NCI-H82 (cell line): Measurements from ENCODE around the gene CTNND2.
"Not testable (repeated sequence)": the region's sequence is repeated elsewhere in the genome, so short reads cannot be mapped to it uniquely, and the experiment has no call there.

ENCODE experiments used
- DNase-seq: peaks from one replicate; lab custom pipeline; 2025; lab: John Stamatoyannopoulos, UW

The CTNND2 gene

DNA sequence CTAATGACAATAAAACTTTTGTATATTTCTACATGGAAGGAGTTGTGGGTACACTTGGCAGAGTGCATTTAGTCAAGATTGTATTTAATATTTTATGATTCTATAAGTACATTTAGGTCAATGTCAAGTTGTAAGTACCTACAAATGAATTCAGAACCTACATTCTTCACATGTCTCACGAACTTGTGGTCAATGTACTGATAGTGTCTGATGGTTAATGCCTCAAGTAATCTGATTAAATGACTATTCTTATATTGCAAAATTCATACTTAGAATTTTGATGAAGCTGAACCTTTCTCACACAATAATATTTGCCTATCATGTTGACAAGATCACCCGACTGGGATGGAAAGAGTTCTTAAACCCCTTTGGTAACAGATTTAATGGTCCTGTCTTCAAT, 444.5 kb downstream of the CTNND2 start:
- DNase-seq, result no peak

DNA sequence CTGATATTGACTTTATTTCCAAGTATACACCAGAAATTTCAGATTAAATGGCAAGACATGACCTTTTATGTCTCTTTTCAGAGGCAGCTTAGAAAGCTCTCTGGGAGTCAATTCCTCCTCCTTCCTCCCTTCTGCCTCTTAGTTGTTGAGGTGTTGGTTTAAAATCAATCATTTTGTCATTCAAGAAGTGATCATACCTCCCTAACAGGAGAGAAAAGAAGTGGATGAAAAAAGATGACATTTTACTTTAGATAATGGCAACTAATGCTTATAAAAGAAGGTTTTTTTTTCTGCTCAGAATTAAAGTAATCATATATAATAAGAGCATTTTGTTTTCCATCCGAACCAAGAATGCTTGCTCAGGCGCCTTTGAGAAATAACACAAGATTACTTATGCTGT, 448.7 kb downstream of the CTNND2 start:
- DNase-seq, result no peak

DNA sequence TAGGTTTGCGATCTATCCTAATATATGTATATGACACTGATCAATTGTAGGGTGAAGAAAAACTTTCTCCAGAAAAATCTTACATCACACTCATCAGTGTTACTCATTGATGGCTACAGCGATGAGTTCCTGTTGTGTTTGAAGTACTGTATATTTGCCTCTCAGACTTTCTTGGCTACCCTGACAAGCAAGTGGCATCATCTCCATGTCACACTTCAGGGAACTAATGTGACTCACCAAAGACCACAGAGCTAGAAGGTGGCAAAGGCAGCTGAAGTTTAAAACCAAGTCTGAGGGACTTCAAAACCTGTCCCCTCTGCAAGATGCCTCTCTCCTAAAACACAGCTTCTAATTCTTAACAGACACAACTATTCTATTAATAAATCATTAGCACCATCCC, 451.4 kb downstream of the CTNND2 start:
- no peak for DNase-seq

DNA sequence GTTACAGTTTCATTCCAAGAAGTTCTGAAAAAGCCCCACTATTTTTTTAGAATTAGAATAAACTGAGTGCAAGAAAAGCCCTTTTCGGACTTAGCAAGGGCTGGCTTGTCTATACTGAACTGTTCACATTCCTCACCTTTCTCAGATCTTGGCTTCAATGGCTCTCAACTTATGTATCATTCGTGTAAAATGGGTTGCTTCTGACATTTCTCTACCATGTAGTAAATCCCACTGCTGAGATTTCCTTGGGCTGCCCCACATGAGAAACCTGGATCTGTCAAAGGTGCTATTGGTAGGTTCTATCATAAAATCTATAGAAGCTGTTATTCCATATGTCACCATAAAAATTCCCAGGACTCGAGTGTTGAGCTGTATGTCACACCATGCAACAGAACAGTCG, 454.3 kb downstream of the CTNND2 start:
- no peak for DNase-seq

DNA sequence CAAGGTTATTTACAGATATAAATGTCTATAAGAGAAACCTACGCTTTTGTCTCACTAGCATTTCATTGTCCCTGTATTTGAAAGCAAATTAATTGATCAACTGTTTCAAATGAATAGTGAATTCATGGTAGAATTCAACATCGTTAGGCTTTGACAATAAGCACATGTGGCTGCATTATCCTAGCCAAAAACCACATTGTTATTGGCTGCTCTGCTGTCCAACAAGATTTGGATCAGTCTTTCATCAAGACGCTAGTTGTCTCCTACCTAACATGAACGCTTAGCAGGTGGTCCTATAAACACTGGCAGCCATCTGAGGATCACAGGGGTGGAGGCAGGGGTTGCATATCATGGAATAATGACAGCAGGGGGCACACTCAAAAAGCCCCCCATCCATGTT, 455.0 kb downstream of the CTNND2 start:
- DNase-seq, result no peak

DNA sequence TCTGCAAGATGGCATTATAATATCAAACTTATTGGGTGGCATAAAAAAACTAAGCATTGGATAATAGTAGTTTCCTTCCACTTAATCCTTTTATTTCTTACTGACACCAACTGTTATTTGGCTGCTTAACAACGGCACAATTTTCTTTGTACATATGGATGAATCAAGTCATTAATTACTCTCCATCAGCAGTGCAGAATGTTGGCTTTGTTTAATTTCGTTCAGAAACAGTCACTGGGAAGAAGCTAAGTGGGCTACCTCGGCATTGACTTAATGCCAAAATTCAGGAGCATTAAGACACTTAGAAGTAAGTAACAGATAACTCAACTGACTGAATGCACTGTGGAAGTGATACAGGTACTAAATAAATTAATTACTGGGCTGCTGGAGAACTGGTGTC, 460.4 kb downstream of the CTNND2 start:
- peak; percentile 25 for DNase-seq

DNA sequence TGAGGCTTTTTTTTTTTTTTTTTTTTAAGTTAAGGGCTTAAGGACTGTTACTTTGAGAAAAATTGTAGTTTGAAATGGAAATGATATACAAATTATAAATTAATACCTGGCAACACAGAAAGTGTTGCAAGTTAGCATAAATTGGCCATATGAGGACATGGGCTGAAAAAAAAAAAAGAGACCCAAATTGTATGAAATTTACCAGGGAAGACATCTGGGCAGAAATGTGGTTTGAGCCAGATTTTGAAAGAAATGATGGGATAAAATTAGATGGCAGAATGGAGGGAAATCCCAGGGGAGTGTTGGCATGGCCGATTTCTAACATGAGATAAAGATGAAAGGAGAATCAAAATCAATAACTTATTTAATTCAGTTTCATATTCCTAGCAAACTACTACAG, 472.1 kb downstream of the CTNND2 start:
- DNase-seq, result no peak

DNA sequence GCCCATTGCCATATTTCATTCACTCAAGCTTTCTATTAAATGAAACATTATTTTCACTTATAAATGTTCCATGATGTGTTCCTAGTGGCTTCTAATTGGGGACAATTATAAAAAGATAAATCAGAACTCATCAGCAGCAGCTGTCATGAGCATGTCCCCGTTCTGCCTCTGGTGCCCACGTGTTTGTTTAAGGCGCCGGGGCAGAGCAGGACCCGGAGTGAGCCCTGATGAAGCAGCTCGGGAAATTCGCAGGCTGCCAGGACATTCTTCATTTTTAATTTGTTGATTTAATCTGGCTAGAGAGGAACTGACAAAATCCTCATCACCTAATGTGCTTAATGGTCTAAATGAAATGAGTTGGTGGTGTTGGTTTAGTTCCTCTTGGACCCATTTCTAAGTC, 475.0 kb downstream of the CTNND2 start:
- DNase-seq, result peak; percentile 0

DNA sequence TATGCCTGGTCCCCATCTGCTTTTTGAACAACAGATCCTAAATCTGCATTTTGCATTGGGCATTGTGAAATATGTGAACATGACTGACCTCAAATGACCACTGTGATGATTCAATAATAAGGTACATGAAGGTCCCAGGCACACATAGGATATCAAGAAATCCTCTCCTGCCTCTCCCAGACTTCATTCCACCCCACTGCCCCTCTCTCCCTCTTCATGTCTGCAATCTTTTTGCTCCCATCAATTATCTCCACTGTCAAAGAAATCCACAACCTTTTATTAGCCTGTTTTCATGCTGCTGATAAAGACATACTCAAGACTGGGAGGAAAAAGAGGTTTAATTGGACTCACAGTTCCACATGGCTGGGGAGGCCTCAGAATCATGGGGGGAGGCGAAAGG, 476.7 kb downstream of the CTNND2 start:
- no peak for DNase-seq

DNA sequence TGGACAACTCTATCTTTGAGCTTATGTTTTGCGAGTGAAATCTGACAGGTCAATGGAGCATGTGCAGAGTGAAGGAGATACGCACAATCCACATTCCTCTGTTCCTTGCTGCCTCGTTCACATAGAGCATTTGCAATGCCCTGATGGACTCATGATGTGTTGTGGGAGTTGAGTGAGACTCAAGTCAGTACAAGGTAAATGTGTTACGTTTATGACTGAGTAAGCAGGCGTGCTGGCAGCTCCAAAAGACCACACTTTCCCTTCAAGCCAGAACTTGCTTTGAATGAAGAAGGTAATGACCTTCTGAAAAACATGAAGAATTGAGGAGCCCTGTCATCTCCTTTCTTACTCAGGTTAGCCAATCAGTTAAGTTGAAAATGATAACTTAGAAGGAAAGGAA, 477.8 kb downstream of the CTNND2 start:
- DNase-seq, result no peak

DNA sequence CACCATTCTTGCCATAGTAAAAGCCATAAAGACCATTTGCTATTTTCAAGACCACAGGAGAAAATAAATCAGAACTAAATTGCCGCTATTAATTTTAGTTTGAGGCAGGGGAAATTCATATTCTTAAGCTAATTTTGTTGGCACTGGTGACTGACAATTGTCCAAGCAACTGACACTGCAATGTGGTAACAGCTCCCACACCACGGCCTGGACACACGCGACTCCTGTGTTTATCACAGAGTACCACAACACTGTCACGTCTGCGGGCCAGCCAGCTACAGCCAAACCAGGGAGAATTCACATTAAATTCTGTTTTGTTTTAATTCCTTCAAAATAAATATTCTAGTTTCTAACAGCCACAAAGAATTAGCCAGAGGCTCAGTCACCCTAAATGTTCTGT, 481.9 kb downstream of the CTNND2 start:
- DNase-seq, result no peak

DNA sequence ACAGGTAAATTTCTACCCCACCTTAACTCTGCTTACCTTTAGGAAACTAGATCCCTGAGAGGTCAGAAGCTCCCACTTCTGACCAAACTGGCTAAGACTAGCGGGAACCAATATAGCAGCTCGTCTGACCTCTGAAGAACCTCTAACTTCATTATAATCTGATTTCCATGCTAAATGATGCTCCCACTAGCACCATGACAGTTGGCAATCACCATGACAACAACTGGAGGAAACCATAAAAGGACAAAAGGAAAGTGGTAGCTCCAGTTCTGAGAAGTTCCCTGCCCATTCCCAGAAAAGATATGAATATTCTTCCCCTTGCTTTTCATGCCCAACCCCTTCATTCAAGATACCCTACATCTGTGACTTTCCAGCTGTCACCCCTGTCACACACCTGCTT, 483.3 kb downstream of the CTNND2 start:
- no peak for DNase-seq

DNA sequence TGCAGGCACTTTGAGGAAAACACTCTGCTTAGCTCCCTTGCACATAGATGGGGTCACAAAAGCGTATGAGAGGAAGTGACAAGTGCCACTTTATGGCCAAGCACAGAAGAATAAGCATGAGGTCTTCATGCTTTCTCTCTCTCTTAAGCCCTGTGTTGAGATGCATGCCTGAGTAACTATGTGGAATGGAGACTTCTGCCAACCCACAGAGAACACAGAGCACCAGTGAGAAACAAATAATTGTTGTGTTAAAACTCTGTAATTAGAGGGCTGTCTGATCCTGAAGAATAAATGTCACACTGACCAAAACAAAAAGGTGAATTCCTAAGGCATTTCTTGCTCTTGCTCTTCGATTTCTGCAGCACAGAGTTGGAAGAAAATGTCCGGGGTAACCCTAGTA, 488.5 kb downstream of the CTNND2 start:
- DNase-seq, result no peak

DNA sequence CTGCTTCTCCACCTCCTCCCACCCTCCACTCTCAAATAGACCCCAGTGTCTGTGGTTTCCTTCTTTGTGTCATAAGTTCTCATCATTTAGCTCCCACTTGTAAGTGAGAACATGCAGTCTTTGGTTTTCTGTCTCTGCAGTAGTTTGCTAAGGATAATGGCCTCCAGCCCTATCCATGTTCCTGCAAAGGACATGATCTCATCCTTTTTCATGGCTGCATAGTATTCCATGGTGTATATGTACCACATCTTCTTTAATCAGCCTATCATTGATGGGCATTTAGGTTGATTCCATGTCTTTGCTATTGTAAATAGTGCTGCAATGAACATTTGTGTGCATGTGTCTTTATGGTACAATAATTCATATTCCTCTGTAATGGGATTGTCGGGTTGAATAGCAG, 489.5 kb downstream of the CTNND2 start:
- DNase-seq, result not testable (repeated sequence)

DNA sequence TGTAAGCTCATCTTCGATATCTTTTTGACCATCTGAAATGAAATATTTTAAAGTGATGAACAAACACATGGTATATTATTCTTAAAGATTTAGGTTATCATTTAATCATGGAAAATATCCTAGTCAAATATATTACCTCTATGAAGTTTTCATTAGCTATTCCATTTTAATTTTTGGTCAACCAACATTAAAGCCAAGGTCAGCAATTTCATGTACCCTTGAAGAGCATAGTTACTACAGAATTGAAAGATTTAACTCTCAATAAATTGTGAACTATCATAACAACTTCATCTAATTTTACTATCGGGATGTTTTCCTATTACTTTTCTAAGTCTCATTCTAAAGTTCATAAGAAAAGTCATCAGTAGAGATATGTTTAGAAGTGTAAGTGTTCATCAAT, 492.6 kb downstream of the CTNND2 start:
- no peak for DNase-seq

DNA sequence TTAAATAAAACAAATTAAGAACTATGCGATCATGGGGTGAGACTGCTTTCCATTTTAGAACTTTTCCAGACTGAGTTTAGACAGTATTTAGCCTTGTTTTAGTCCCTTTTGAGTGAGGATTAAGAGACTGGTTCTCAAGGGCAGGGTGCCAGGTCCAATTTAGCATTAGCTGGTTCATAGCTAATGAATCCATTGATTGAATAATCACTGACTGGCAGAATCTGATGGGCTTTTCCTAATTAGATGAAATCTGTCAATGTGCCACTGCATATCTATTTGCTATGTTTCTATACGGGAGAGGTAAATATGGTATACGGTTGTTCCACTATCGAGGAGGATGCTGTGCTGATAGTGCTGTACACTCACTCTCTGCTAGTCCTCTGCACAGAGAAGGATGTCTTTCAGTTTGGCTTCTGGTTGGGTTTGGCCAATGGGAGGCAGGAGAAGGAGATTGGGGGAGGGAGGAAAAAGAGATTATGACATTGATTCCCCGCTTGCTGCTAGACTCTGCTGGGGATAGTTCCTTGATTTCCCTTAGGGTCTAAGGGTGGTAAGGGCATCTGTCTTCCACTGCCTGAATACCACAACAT, 496.6 kb downstream of the CTNND2 start:
- peak; percentile 68 for DNase-seq

DNA sequence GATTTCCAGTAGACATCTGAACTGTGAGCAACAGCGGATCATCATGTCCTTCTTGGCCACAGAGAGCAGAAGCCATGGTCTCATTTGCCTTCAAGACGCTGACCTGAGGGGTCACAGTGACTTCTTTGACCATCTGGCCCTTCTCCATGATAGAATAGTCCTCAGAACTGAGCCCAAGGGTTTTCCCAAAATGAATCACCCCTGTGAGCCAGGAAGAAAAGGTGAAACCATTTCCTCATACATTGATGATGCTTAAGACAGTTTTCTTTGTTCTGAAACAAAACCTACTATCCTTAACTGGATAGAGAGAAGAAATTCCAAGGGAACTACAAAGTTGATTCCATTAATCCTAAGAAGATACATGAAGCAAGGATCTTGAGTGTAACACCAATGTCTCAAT, 503.9 kb downstream of the CTNND2 start:
- DNase-seq, result no peak

DNA sequence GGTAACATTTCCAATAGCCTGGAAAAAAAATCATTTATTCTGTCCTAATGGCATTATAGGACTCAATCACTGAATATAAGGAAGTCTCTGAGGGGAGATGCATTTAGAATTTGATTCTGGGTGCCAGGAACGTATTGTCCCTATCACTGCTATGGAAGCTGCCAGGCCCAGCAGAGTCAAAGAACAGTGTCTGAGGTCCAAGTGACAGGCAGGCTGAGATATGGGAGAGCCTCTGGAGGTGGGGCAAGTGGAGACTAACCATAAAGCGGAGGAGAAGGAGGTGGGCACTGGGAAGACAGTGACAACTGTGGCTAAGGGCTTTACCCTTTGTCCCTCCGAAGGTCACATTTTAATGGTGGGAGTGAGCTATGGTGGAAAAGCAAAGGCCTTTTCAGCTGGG, 505.5 kb downstream of the CTNND2 start:
- no peak for DNase-seq

DNA sequence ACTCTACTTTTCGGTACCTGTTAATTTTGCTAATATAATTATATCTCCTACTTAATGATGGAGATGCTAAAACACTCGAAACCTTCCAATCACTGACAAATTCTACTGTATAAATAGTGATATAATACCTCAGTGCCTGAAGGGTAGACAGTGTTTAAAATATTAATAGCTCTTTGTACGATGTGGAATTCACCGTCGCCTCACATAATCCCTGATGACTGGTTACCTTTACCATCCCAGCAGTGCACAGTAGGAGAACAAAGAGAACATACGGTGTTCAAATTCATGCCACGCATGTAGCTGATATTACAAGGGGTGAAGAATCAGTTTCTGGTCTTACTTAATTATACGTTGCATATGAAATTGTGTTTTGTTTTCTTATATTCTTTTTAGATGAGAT, 506.7 kb downstream of the CTNND2 start:
- no peak for DNase-seq

DNA sequence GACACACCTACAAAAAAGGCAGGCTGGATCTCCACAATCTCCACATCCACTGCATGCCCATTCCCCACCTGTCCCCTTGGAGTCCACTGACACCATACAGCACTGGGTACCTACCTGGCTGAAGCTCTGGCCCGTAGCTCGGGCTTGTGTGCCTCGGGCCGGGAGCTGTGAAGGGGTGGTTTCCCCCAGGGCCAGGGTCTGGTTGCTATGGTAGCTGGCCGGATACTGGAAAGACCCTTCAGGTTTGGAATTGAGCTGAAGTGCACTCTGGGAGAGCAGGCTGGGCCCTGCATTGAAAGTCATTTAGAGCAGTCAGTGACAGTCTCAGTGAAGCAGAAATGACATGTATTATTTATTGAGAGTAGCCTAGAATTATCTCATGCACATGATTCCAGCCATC, 507.3 kb downstream of the CTNND2 start:
- DNase-seq, result no peak

DNA sequence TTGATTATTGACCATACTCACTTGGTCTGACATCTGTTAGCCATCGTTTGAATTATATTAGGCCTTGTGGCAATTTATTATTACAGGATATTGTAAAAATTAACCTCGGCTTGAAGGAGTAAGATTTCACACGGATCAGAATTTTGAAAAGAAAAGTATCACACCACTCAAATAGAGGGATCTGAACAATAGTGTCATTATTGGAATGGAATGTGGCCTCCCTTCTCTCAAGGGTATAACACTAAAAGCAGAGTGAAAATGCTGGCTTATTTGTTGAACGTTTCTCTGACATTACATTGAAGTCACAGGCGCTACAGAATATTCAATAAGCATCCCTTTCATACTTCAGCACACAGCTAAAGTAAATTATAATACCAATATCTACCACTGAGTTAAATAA, 509.3 kb downstream of the CTNND2 start:
- DNase-seq, result no peak

DNA sequence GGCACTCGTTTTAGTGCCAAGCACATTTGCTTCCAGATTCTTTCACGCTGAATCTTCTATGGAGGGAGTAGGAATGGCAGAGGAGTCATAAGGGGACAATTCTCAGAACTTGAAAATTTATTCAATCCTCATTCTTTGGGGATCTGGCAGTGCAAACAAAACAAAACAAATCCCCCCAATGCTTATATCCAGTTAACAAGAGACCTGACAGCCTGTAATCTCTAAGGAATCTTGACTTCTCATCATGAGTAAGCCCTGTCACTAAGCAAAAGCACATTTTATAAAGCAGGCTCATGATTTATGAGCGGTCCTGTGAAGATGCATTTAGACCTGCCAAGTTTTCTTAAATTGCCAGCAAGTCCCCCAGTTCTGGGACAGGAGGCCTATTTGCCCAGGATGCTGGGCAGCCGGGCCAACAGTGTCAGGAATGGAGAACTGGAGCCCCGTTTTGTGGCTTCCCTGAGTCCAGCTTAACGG, 513.9 kb downstream of the CTNND2 start:
- DNase-seq, result peak; percentile 7

DNA sequence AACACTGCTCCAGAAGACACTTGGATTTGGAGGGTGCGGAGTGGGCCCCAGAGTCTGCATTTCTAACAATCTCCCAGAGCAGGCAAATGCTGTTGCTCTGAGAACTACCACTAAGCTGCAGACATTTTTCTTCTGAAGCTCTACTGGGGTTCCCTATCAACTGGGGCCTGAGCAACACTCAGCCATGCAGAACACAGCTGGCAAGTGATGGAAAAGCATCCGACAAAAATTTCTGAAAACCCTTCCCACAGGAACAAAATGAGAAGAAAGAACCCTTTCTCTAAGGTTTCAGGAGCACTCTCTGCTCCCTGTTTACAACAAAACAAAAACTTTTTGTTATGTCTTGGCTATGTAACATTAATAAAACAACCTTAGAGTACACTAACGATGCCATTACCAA, 516.9 kb downstream of the CTNND2 start:
- DNase-seq, result no peak

DNA sequence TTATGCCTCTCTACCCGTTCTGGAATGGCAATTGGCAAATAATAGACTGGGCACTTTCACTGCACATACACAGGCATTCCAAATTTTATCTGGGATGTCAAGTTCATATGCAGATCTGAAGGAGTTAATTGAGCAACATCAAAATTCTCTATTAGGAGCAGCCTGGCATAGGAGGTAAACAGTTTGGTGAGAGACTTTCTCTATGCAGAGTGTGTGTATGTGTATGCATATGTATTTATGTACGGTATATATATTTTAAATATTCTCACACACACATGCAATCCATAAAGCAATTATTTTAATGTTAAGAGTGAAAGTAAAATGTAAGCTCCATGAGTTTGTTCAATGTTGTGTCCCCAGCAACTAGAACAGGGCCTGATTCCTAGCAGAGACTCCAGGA, 517.8 kb downstream of the CTNND2 start:
- no peak for DNase-seq

DNA sequence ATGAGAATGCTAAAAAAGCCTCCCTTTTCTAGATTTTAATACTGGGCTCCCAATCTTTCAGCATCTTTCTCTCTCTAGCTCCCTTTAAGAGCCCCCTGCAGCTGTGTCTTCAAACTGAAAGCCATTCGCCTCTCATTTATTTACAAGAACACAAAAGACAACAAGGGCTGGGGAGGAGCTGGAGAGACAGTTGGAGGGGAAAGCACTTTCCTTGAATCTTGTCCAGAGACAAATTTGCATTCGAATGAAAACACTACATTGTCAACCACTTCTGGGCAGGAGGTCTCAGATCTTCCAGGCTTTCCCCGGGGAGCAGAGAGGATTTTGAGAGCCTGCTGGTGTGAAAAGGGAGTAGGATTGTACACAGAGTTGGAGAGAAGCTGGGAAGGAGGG, 518.3 kb downstream of the CTNND2 start:
- DNase-seq, result peak; percentile 11
